ENCODE measurements around the gene RGS10.

RGS10 gene

DNA sequence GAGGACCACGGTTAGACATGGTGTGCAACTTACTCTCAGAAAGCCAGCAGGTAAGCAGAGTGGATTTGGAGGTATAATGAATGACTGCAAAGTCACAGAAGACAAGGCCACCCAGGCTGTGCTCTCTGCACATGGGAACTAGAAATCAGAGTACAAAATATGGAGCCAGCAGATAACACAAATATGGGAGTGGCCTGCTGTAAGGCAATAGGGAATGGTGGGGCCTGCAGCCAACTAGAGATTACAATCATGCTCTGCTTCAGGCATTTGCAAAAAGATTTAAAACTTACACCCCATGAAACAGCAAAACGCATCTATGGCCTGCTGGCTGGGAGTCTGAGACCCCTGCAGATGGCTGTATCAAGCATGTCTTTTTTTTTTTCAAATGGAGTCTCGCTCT, 47.0 kb downstream of the RGS10 start:
- no peak for DNase-seq

DNA sequence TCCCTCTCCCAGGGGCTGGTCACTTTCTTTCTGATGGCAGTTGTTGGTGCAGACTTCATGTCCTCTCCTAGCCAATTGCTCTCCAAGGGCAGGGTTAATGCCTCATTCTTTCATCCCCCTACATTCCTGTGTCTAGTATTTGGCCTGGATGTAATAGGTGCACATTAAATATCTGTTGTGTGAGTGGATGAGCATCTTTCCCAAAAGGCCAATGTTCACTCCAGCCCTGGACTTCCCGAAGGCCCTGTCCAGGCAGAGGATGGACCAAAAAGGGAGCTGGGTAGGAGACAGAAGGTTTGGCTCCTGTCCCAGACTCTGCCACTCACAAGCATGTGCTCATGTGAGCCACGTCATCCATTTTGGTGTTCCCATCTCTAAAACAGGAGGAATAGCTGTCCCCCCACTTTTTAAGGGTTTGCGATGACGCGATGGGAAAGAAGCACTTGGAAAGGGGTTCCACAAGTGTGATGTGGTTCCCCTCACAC, 47.5 kb downstream of the RGS10 start:
- no peak for DNase-seq

DNA sequence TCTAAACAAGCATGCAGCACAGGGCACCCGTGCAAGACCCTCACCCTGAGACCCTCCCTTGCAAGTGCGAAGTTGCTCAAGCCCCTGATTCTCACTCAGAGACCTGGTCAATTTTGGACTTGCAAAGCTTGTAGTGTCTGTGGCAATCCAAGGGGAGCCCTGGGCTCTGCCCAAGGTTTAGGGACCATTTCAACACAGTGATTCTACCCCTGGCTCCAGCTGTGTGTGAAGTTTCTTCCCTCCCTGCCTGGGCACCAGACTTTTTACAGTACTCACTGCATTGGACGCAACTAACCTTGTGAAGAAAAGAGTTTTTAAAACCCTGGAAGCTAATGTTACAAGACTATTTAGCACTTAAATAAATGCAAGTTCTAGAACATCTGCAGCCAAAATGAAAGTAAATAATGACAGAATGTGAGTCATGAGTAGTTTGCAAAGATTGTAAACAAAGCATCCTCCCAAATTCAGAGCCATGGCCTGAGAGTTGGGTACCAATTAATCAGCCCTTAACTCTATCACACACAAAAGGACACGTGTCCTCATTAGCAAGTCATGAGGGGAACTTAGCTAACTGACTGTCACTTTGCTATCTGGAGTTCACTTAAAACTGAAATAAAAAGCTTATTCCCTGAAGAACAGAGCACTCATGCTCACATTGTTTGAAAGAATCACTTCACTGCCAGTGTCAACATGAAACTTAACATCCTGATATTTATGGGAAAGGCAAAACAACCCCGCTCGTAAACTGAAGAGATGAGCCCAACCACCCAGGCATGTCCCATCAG, 48.1 kb downstream of the RGS10 start:
- no peak for DNase-seq

DNA sequence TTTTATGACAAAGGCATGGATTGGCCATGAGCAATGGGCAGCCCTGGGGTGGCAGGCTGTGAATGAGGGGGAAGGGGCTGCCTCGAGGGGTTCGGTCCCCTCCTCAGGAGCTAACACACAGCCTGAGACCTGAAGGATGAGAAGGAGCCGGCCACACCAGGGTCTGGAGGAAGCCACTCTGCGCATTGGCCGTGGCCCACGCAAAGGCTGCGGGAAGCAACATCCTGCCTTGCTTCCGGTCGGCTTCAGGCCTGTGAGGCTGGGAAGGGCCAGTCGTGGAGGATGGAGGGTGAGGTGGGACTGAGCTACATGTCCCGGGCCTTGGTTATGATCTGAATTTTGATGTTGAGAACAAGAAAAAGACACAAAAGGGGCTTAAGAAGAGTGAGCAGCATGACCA, 49.4 kb downstream of the RGS10 start:
- no peak for DNase-seq

DNA sequence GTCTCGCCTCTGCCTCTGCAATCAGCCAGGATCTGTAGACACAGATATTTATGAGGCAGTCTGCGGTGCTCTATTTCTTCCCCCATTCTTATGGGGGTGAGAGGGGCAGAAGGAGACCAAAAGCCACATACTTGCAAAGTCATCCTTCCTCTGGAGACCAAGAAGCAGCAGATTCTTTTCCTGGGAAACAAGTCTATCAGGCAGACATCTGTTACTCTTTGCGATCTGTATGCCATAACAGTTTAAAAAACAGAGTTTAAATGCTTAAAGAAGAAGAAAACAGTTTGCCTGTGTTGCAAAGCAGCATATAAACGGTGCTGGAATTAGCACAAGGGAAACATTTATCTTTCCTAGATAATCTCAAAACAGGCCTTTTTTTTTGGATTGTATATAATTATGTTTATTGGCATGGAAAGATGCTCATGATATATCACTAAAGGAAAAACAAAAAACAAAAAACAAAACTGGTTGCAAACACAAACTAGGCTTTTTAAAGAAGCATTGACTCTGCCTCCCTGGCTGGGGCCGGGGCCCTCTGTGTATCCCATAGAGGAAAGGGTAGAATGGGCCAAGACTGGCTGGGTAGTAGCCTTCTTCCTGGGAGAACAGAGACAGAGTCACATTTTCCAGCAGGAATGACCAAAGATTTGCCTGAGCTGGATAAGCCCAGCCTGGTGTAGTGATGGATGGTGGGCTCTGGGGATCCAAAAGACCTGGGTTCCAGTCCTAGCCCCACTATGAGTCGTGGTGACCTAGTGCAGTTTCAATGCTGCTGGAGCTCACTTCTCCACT, 50.4 kb downstream of the RGS10 start:
- no peak for DNase-seq

DNA sequence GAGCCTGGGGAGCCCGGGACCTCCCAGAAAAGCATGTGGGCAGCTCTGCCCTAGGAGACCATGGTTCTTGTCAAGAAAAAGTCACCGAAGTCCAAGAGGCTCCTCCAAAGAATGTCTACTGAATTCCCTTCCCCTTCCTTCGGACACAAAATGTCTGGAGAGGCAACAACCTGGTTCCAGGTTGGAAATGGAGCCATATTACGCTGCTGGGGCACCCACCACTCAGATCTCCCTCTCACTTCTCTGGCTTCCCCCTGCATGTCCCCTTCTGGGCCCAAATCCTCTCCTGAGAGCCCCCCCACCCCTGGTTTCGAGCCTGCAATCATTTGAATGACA, 52.6 kb downstream of the RGS10 start:
- no peak for DNase-seq

DNA sequence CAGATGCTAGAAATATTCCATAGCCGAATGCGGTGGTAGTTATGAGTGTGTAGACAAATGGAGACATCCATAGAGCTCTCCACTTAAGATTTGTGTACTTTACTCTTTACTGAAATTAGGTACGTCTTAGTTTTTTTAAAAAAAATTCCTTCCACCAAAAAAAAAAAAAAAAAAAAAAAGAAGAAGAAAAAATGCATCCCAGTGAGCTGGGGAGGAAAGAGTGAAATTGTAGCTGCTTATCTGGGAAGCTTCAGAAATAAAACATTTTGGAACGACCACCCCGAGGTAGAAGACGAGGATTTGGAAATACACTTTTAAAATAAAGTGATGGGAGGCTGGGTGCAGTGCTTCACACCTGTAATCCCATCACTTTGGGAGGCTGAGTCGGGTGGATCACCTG, 53.8 kb downstream of the RGS10 start:
- DNase-seq: no peak

DNA sequence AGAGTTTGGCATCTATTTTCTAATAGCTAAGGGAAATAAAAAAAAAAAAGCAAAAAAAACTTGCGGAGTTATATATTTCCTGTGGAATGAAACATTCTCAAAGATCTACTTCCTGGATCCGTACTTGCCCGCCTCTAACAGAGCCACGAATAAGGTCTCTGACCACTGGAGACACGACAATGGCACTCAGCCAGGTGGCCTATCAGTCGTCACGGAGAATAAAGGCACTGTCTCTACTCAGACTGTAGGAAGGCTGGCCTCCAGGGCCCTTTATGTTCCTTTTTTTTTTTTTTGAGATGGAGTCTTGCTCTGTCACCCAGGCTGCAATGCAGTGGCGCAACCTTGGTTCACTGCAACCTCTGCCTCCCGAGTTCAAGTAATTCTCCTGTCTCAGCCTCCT, 58.7 kb downstream of the RGS10 start:
- no peak for DNase-seq

DNA sequence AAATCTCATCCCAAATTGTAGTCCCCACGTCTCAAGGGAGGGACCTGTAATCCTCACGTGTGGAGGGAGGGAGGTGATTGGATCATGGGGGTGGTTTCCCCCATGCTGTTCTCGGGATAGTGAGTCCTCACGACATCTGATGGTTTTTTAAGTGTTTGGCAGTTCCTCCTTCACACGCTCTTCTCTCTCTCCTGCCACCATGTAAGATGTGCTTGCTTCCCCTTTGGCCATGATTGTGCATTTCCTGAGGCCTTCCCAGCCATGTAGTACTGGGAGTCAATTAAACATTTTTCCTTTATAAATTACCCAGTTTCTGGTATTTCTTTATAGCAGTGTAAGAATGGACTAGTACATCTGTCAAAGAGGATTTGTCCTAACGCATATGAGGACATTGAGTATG, 59.5 kb downstream of the RGS10 start:
- DNase-seq: no peak

DNA sequence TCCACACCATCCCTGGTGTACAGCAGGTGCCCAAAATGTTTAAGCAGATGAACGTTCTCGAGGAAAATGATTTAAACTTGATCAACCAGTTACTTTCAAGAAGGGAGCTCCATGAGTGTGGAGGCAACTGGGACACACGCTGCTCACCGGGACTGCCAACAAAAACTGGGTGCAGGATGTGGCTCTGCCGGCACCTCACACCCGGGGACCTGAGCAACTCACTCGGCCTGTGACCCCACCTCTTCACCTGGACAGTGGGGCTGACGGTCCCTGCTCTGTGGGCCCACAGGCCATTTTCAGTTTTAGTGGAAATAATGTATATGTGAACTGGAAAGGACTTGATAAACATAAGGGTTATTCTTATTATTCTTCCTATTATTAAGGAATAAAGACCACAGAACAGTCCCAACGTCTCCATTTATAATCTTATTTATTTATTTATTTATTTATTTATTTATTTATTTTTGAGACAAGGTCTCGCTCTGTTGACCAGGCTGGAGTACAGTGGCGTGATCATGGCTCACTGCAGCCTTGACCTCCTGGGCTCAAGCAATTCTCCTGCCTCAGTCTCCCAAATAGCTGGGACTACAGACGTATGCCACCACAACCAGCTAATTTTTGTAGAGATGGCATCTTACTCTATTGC, 60.6 kb downstream of the RGS10 start:
- no peak for DNase-seq

DNA sequence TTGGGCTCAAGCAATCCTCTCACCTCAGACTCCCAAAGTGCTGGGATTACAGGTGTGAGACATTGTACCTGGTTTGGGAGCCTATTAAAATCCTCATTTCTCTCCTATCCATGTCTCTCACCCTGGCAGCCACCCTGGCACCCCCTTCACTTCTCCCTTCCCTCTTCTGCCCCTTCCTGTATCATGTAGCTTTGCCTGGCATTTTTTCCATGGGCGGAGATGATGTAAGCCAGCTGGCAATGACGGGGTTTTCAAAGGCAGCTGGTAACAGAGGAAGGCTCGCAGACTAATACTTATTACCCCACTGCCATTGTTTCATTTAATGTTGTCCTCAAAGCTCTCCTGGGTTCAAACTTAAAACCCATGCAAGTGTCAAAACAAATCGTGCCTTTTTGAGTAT, 61.9 kb downstream of the RGS10 start:
- no peak for DNase-seq

DNA sequence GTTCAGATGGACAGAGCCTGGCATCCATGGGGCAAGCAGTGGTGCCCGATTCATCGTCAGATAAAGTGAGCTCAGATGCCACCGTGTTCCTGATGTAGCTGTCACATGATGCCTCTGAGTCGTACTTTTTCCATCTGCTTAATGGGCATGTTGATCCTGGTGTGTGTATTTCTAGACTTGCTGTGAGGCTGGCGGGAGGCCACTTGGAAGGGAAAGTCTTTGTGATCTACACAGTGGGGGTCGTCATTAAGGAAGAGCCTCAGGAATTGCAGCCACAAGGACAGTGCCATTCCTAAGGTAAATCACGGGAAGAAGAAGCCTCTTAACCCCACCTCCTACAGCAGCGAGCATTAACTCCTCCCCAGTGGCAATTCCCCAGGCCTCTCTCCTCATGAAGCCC, 63.0 kb downstream of the RGS10 start:
- DNase-seq: no peak

DNA sequence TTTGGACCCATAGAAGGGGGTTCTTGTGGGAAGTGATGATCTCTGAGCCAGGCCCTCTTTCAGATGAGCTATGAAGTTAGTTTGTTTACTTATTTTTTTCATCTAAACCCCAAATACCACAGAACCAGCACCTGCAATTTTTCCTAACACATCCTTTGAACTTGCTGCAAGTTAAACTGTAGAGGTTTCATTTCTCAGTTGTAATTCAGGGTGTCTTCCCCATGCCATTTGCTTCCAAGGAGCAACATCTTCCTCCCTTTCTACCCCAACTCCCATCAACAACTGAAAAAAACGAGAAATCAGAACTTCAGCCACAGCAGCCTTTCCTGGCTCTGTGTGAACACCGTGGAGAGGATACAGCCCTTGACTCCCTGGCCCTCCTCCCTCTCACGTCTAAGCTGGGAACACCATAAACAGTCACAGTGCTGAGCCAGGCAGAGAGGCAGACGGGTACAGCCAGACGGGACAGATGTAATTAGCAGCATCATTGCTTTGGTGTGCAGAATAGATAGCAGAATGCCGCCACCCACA, 63.6 kb downstream of the RGS10 start:
- no peak for DNase-seq

DNA sequence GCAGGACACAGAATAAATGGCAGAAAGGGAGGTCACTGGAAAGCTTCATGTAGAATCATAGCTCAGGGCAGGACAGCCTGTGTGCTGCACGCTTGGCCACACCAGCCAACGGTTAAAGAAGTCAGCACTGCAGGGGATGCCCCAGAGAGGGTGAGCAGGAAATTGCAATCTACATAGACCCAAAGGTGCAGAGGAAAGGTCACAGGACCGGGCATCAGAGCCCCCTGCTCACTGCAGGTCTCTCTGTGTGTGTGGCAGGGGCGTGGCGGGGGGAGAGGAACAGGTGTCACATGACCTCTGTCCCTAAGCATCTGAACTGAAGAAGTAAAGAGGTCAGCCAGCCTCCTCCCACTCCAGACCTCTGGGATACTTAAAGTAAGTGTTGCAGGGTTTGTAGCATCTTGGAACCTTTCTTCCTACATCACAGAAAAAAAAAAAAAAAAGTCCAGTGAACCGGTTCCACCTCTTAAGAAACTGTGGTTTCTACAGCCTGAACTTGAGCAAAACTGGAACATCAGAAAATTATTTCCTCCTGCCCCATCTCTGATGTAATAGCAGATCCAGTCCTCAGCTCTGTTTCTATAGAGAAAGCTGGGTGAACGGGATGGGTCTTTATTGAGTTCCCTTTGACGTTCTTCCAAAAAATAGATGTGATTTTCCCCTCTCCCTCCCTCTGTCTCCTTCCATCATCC, 64.3 kb downstream of the RGS10 start:
- DNase-seq: no peak

DNA sequence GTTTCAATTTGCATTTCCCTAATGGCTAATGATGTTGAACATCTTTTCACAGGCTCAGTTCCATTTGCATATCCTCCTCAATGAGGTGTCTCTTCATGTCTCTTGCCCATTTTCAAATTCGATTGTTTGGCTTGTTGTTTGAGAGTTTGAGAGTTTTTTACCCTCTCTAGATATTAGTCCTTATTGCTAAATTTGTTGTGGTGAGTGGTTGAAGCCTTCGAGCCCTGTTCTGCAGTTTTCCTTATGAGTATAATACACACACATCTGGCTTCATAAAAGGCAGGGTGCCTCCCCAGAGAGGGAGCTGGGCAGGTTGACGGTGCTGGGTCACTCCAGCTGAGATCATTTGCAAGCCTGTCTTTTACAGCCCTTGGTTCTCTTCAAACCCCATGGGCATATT, 65.1 kb downstream of the RGS10 start:
- no peak for DNase-seq

DNA sequence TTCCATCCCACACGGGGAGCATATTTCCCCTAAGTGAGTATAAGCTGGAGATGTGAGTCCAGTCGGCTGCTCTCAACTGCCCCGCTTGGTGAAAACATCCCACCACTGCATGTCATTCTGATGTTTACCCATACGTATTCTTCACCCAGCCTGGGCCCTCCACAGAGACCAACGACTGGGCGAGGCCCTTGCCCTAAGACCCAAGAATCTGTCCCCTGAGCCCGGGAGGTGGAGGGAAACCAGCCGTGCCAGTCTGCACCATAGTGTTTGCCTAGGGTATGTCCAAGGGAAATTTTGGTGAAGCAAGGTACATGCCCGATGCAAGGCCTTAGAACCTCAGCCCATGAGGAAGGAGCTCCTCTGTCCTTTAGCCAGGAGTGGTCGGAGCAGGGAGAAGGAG, 67.9 kb downstream of the RGS10 start:
- DNase-seq: no peak

DNA sequence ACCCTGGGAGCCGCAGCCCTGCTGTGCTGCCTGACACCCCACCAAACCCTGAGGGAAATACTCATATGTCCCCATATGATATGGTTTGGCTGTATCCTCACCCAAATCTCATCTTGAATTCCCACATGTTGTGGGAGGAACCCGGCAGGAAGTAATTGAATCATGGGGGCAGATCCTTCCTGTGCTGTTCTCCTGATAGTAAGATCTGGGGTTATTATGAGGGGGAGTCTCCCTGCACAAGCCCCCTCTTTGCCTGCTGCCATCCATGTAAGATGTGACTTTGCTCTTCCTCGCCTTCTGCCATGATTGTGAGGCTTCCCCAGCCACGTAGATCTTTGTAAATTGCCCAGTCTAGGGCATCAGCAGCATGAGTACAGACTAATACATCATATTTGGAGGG, 68.7 kb downstream of the RGS10 start:
- no peak for DNase-seq

DNA sequence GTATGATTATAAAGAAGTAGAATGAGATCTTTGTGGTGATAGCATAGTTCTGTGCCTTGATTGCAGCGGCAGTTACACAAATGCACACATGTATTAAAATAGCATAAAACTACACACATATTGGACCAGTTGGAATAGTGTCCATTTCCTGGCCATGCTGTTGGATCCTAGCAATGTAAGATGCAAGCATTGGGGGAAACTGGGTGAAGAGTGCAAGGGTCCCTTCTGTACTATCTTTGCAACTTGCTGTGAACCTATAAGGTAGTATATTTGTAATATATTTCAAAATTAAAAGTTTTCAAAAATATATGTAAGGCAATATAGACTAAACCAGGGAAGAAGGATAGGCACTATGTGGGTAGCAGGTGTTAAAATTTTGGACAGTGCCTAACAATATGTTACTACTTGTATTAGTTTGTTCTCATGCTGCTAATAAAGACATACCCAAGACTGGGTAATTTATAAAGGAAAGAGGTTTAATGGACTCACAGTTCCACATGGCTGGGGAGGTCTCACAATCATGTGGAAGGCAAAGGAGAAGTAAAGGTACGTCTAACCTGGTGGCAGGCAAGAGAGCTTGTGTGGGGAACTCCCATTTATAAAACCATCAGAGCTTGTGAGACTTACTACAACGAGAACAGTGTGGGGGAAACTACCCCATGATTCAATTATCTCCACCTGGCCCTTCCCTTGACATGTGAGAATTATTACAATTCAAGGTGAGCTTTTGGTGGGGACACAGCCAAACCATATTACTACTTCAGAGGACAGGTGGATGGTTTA, 71.4 kb downstream of the RGS10 start:
- DNase-seq: no peak

DNA sequence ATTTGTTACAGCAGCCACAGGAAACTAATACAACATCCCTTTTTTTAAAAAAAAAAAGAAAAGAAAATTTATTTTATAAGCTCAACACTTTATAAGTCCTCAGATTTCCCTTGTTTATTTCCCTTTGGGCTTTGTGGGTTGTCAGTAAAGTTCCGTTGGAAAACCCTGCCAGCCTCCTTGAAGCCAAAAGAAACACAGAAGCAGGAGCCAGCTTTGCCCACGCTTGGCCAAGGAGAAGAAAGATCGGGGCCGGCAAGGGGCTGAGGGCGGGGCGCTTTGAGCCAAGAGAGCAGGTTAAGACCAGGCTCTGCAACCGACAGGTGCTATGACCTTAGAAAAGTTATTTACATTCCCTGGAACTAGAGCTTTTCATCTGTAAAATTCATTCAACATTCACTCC, 72.7 kb downstream of the RGS10 start:
- DNase-seq: no peak

DNA sequence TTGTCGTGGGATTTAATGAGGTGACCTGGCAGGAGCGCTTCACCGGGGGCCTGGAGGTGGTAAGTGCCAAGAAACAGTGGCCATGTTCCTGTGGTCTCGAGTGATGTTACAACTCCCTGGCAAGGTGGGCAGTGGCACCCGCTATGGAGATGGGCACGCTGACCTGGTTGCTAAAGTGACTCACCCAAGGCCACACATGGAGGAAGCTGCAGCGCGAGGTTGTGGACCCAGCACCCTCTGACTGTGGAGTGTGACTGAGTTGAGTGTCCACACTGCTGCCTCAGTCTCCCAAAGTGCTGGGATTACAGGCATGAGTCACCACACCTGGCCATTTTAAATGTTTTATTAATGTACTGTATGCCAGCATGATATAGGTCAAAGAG, 73.2 kb downstream of the RGS10 start:
- no peak for DNase-seq

DNA sequence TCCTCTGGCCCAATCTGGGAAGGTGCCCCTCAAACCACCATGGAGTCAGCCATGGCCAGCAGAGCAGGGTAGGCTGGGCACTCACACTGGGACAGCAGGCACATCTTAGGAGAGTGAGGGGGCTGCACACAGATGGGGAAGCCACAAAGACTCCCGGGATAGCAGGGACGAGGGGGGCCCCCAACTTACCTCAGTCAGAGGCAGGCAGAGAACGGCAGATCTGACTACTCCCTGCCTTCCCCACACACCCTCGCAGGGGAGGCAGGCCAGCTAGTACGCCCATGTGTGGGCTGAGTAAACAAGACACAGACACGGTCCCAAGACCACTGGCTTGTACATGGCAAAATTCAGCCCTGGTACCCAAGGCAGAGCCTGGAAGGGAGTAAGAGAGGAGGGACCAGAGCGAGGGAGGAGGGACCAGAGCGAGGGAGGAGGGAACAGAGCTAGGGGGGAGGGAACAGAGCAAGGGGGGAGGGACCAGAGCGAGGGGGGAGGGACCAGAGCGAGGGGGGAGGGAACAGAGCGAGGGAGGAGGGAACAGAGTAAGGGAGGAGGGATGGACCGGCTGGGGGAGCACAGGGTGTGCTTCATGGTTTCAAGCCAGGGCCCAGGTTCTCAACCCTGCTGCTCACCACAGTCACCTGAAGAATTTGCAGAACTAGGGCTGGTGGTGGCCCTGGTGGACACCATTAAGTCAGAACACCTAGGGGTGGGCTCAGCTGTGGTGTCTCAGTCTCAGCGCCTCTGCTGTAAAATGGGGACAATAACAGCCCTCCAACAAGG, 73.8 kb downstream of the RGS10 start:
- DNase-seq: no peak

DNA sequence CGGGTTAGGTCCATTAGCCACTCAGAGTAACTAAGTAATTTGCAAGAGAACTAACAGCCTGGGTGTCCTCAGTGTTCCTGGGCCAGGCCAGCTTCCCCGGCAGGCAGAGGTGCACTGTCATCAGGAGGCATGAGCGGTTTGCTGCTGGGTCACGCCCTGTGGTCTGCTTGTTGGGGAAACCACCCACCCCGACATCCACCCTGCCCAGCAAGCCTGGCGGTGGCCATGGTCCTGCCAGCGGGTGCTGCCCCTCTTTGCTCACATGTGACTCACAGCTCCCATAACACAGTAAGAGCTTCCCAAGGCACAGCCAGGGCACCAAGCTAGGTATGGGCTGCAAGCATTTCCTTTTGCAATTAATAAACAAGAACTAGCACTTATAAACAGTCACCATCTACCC, 75.9 kb downstream of the RGS10 start:
- no peak for DNase-seq
